GM19240 (cell line): ENCODE results near the gene CLTC.
"Not testable (repeated sequence)": the region's sequence is repeated elsewhere in the genome, so short reads cannot be mapped to it uniquely, and the experiment has no call there.

ENCODE experiments used
- DNase-seq: peaks from one replicate; pipeline ENCODE4 v3.0.0; 2011; ENCODE audit warnings: low spot score; ENCODE audit not compliant: insufficient read length

CLTC gene

DNA sequence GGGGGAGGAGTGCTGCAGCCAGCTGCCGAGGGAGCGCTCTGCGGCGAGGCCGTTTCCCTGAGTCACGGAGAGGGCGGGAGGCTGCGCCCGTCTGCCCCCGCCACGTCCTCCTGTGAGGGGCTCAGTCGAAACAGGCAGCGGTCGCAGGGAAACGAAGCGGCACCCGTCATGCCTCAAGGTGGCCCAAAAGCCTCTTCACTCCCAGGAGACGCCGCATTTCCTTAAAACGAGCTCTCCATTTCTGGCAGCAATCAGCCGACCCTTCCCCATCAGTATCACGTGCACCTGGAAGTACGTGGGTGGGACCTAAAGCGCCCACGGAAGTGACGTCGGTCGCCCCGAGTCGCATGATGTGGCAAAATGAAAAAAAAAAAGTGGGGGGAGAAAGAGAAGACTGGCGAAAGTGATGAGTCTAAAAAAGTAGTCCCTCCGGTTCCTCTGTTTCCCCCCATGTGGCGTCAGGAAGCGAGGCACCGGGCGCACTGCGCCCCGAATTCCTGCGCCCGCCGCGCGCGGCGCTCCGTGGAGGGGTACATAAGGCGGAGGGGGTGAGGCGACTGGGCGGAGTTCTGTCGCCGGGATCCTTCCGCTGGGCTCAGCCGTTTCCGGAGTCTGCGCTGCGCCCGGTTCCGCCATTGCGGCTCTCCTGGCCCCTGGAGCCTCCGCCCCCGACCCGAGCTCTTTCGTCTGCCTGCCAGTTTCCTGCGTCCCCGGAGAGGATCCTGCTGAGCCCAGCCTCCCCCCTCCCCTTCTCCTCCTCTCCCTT lies at the start of gene CLTC:
Gene CLTC (plus strand): TSS at position 598 of the 766 bp plus-strand sequence. CDS start 237 bp downstream, outside the sequence.
- peak; percentile 46 for DNase-seq

GRCh38 chr17:59572301-59572924 lies 47.3 kb upstream of the CLTC start:
- no peak for DNase-seq

DNA sequence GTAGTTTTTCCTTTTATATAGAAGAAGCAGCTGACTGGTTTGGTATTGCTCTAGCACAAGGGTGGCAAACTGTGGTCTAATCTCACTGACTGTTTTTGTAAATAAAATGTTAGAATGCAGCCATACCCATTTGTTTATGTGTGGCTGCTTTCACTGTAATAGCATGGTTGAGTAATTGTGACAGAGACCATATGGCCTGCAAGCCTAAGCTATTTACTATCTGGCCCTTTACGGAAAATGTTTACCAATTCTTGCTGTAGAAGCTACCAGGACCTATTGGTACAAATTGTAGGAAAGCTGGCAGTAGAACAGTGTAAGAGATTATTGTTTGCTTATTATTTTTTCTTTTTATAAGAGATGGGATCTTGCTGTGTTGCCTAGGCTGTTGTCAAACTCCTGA lies 35.5 kb upstream of the CLTC start:
- DNase-seq: not testable (repeated sequence)

GRCh38 chr17:59600169-59600568 lies 19.5 kb upstream of the CLTC start:
- no peak for DNase-seq

GRCh38 chr17:59601130-59601529 lies 18.6 kb upstream of the CLTC start:
- no peak for DNase-seq

DNA sequence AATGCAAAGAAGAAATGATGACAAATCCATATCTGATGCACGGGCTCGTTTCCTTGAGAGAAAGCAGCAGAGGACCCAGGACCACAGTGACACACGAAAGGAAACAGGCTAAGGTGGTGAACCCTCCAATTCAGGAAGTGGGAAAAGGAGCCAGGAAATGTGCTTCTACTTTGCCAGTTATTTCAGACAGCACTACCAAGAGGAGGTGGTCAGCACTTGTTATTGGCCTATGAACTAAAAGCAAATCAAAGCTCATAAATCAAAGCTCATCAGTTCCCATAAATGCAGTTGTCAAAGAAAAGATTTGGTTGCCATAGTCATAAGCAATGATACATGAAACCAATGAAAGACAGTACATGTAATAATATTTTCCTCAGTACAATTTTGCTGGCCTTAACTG lies 12.6 kb upstream of the CLTC start:
- no peak for DNase-seq

DNA sequence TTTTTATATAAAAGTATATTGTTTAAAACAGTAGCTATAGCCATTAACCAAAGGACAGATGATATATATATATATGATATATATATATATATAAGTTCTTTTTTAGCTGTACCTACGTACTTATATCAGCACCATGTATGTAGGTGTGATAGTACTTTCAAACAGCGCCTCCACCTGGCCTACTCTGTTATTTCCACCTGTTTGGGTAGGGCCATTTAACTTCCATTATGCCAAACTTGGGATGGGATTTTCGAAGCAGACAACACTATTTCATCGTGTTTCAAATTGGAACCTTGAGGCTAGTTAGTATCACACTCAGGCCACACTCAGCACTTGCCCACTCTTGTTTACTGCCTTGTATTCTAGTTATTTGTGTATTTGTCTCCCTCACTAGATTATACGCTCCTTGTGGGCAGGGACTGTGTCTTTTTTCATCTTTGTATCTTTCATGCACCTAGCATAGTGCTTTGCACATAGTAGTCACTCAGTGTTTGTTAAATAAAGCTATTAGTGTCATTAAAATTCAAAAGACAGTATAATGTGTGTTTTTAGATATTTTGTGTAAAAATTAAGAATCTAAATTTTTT lies 11.8 kb upstream of the CLTC start:
- DNase-seq: no peak

DNA sequence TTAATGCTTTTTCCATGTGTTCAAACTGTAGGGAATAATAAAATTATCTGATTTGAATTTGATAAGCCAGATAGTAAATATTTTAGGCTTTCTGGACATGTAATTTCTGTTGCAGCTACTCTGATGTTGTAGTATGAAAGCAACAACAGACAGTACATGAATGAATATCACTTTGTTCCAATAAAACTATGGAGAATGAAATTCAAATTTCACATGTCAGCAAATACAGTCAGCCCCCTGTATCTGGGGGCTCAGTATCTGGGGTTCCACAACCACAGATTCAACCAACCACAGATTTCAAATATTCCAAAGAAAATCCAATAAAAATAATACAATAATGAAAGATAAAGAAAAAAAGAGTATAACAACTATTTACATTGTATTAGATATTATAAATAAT lies 8.2 kb upstream of the CLTC start:
- no peak for DNase-seq

DNA sequence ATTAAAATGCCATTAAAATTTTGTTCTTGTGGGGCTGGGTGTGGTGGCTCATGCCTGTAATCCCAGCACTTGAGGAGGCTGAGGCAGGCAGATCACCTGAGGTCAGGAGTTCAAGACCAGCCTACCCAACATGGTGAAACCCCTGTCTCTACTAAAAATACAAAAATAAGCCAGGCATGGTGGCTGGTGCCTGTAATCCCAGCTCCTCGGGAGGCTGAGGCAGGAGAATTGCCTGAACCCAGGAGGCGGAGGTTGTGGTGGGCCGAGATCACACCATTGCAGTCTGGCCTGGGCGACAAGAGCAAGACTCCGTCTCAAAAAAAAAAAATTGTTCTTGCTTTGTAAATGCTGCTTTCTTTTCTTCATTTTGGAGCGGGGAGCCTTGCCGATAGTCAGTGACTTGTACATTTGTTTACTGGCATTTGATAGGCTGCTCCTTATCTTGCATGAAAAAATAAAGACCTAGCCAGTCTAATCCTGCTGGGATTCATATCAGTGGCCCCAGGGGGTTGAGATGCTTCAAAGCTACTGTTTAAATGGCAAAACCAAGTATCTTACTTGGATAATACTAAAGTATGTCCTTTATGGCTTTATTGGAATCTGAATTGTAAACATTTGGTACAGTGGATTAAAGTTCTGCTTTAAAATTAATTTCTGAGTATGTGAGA lies 3.3 kb upstream of the CLTC start:
- no peak for DNase-seq

- DNase-seq: no peak
Measured at GRCh38 chr17:59617156-59617732, 2.5 kb upstream of the CLTC start.

- DNase-seq: no peak
Measured at GRCh38 chr17:59619035-59619297, 729 bp upstream of the CLTC start.

GRCh38 chr17:59620064-59620359 lies 317 bp downstream of the CLTC start:
- no peak for DNase-seq

- DNase-seq: peak; percentile 18
Measured at GRCh38 chr17:59620518-59621259, 994 bp downstream of the CLTC start.

DNA sequence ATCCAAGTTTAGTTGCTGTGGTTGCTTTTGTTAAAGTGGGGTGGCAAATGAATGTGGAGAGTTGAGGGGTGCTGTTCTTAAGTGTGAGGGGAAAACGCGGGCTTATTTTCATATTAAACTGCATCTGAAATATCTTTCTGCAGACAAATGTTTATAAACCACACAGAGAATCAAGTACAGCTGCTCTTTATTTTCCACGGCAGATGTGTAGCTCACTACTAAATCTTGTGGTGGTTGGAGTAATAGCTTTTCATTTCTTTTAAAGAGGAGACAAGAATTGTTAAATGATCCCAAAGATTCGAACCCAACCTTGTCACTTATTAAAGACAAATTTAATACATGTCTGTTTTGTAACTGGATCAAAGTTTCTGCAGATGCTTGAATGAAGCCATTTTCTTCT lies 2.1 kb downstream of the CLTC start:
- DNase-seq: no peak

DNA sequence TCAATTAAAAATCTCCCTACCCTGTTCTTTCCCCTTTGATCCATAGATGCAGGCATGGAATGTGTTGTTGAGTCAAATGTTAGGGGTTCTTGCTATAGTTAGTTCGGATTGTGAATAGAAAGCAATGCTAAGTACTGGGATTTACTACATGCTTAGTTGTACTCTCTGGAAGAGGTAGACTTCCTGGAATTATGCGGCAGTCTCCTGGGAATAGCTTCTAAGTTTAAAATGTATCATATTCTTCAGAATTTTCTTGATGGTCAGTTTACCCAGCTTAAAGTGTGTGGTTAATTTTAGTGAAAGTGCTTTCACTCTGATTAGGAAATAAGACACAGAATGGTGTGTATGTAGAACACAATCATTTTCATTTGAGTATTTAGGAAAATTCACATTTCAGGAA lies 3.5 kb downstream of the CLTC start:
- no peak for DNase-seq

- no peak for DNase-seq
Measured at GRCh38 chr17:59626756-59627155, 7.1 kb downstream of the CLTC start.

GRCh38 chr17:59627274-59627673 lies 7.6 kb downstream of the CLTC start:
- no peak for DNase-seq

DNA sequence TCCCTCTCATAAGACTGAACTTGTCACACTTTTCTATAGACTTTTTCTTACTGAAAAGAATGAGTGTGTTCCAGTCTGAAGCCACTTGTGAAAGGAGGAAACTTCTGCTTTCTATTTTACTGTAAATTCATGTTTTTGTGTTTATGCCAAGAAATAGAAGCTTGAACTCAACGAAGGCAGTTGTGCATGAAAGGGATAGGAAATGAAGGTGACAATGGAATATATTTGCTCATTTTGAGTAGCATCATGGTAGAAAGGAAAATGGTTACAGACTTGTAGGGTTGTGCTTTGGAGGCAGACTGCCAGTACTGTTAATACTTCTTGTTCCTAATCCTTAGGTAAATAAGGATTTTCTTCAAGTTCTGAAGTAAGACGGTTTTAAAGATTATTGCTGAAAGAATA lies 8.1 kb downstream of the CLTC start:
- no peak for DNase-seq

- no peak for DNase-seq
Measured at GRCh38 chr17:59629174-59629573, 9.5 kb downstream of the CLTC start.

GRCh38 chr17:59631276-59631675 lies 11.6 kb downstream of the CLTC start:
- no peak for DNase-seq

GRCh38 chr17:59632398-59632797 lies 12.7 kb downstream of the CLTC start:
- DNase-seq: no peak
